HG03469 (cell line): ENCODE data around the gene PIBF1.

Experiments
- ATAC-seq: cut with Tn5 transposase; IDR thresholded peaks from one replicate; pipeline ENCODE4 v1.9.1; 2021; ENCODE audit warnings: mild to moderate bottlenecking, moderate library complexity, moderate number of reproducible peaks; ENCODE audit not compliant: unreplicated experiment

Gene PIBF1

GRCh38 chr13:73058736-73059459, 277.0 kb downstream of the PIBF1 start, which contains the start of gene KLF5:
TSS of gene KLF5 (plus strand) at chr13:73059005. CDS start at chr13:73059328, 323 bp downstream.
- ATAC-seq = peak; percentile 98

GRCh38 chr13:73059460-73060250, 277.7 kb downstream of the PIBF1 start:
- ATAC-seq = peak; percentile 25

GRCh38 chr13:73060251-73061160, 278.6 kb downstream of the PIBF1 start:
- ATAC-seq = no peak

- no peak for ATAC-seq
Observed at GRCh38 chr13:73061473-73061872, 279.5 kb downstream of the PIBF1 start.

- ATAC-seq = no peak
Observed at GRCh38 chr13:73061876-73062275, 279.9 kb downstream of the PIBF1 start.

- no peak for ATAC-seq
Observed at GRCh38 chr13:73062468-73062867, 280.5 kb downstream of the PIBF1 start.

GRCh38 chr13:73063166-73063565, 281.2 kb downstream of the PIBF1 start:
- no peak for ATAC-seq

GRCh38 chr13:73065036-73065435, 283.1 kb downstream of the PIBF1 start:
- no peak for ATAC-seq

- no peak for ATAC-seq
Observed at GRCh38 chr13:73065665-73066340, 283.9 kb downstream of the PIBF1 start.
